ENCODE results near the gene PCSK4.

- TF ChIP-seq SUZ12 (IDR thresholded peaks at IDR 0.05; ENCODE audit: low read depth, low read length) = no peak
- no peak for TF ChIP-seq CTCF (CRISPR knock-in tag; IDR thresholded peaks at IDR 0.05)
- no peak for TF ChIP-seq ZFP36L1 (CRISPR knock-in tag; IDR thresholded peaks at IDR 0.05)
- no peak for TF ChIP-seq ELF1 (CRISPR knock-in tag; IDR thresholded peaks at IDR 0.05)
- TF ChIP-seq HBP1 (CRISPR knock-in tag; IDR thresholded peaks at IDR 0.05; ENCODE audit: low read depth) = no peak
- TF ChIP-seq ZBTB20 (CRISPR knock-in tag; IDR thresholded peaks at IDR 0.05; ENCODE audit: borderline replicate concordance, low read depth) = no peak
- TF ChIP-seq ATF6 (CRISPR knock-in tag; conservative IDR thresholded peaks at IDR 0.05) = no peak
- no peak for TF ChIP-seq POLR2AphosphoS5 (IDR thresholded peaks at IDR 0.05; ENCODE audit: low read depth, low read length)
- no peak for TF ChIP-seq KDM5A (IDR thresholded peaks at IDR 0.05; ENCODE audit: borderline replicate concordance, low read length)
- no peak for TF ChIP-seq TAF15 (IDR thresholded peaks at IDR 0.05; ENCODE audit: low read depth, low read length, poor library complexity, severe bottlenecking)
- no peak for TF ChIP-seq TBX3 (IDR thresholded peaks at IDR 0.05; ENCODE audit: borderline replicate concordance)
- no peak for TF ChIP-seq MYNN (CRISPR knock-in tag; IDR thresholded peaks at IDR 0.05; ENCODE audit: low read depth)
- TF ChIP-seq CREB1 (IDR thresholded peaks at IDR 0.05) = no peak
- TF ChIP-seq CREB1 (CRISPR knock-in tag; IDR thresholded peaks at IDR 0.05) = no peak
- TF ChIP-seq MTF1 (CRISPR knock-in tag; IDR thresholded peaks at IDR 0.05) = no peak
Observed at GRCh38 chr19:1501200-1501595, 11.0 kb upstream of the PCSK4 start.

Data from HepG2 (cell line).